Type B pancreatic cell (in vitro differentiated cells): ENCODE results near the gene MYO1C. TPM values are rescaled to one million over a fixed set of nuclear protein-coding genes. Genes with fewer than 3 reads are reported as not detected.

ENCODE experiments used
- DNase-seq: peaks from one replicate; pipeline ENCODE4 v3.0.0; 2021; ENCODE audit warnings: mixed read lengths; ENCODE audit not compliant: unreplicated experiment; ENCODE audit errors: extremely low spot score
- H3K27ac Mint-ChIP-seq: 2 replicates; pipeline ENCODE4 v1.8.0; 2021; ENCODE audit warnings: mild to moderate bottlenecking, mixed read lengths
- H3K27me3 Mint-ChIP-seq: 2 replicates; pipeline ENCODE4 v1.8.0; 2021; ENCODE audit warnings: mixed read lengths
- H3K36me3 Mint-ChIP-seq: 2 replicates; pipeline ENCODE4 v1.8.0; 2021; ENCODE audit warnings: mixed read lengths
- H3K4me1 Mint-ChIP-seq: one replicate; pipeline ENCODE4 v1.8.0; 2021; ENCODE audit warnings: mixed read lengths; ENCODE audit not compliant: unreplicated experiment
- H3K4me3 Mint-ChIP-seq: 2 replicates; pipeline ENCODE4 v1.8.0; 2021; ENCODE audit warnings: mild to moderate bottlenecking, mixed read lengths
- H3K9me3 Mint-ChIP-seq: 2 replicates; pipeline ENCODE4 v1.8.0; 2021; ENCODE audit warnings: mixed read lengths
- total RNA-seq: library from RNA; stranded (reverse); gene quantifications from 2 replicates; pipeline ENCODE4 v1.2.1, GENCODE V29; 2021; ENCODE audit warnings: low replicate concordance
- TF ChIP-seq, protein P1 (sequence below): fragments of 200-600 bp; sonication (generic); conservative IDR thresholded peaks from 2 replicates; pipeline ENCODE4 v1.5.0; 2021; ENCODE audit warnings: antibody characterized with exemption, mild to moderate bottlenecking

The MYO1C gene
- total RNA-seq, 1 donor from 2014 or later, result 73.6 TPM

DNA sequence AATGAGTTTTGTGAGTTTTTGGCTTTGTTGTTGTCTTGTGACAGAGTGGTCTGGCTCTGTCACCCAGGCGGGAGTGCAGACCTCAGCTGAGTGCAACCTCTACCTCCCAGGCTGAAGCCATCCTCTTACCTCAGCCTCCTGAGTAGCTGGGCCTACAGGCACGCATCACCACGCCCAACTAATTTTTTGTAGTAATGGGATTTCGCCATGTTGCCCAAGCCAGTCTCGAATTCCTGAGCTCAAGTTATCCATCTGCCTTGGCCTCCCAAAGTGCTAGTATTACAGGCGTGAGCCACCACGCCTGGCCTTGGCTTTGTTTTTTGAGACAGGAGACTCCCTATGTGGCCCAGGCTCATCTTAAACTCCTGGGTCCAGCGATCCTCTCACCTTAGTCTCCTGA is 51.6 kb downstream of the MYO1C start:
- Mint-ChIP-seq H3K9me3 (no peaks in the 10 kb centered on the region), H3K27ac (no peak overlapping the region), H3K27me3 (no peaks in the 10 kb centered on the region), H3K4me1 (no peaks in the 10 kb centered on the region), H3K4me3 (no peak overlapping the region), H3K36me3 (peaks cover 16% of the 10 kb centered on the region)
- TF ChIP-seq, protein P1, sequence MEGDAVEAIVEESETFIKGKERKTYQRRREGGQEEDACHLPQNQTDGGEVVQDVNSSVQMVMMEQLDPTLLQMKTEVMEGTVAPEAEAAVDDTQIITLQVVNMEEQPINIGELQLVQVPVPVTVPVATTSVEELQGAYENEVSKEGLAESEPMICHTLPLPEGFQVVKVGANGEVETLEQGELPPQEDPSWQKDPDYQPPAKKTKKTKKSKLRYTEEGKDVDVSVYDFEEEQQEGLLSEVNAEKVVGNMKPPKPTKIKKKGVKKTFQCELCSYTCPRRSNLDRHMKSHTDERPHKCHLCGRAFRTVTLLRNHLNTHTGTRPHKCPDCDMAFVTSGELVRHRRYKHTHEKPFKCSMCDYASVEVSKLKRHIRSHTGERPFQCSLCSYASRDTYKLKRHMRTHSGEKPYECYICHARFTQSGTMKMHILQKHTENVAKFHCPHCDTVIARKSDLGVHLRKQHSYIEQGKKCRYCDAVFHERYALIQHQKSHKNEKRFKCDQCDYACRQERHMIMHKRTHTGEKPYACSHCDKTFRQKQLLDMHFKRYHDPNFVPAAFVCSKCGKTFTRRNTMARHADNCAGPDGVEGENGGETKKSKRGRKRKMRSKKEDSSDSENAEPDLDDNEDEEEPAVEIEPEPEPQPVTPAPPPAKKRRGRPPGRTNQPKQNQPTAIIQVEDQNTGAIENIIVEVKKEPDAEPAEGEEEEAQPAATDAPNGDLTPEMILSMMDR, result no peak
- DNase-seq, result no peak

DNA sequence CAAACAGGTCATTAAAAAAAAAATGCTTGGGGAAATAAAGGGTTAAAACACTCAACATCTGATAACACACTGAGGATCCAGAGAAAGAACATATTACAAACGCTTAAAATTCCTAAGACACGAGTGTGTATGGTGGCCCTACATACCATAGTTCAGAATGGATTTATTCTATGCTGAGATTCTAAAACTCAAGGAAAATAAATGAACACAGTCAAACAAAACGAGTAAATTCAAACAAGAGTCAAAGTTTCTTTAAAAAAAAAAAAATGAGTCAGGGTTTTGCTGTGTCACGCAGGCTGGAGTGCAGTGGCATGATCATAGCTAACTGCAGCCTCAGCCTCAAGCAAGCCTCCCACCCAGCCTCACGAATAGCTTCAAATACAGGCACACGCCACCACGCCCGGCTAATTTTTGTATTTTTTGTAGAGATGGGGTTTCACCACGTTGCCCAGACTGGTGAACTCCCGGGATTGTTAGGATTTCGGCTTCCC is 53.8 kb downstream of the MYO1C start:
- H3K4me1 Mint-ChIP-seq, result no peaks in the 10 kb centered on the region
- H3K4me3 Mint-ChIP-seq, result peak overlapping the region; percentile 45
- peak overlapping the region; percentile 89 for H3K27ac Mint-ChIP-seq
- peaks cover 16% of the 10 kb centered on the region for H3K36me3 Mint-ChIP-seq
- no peak for DNase-seq
- TF ChIP-seq, protein P1, result no peak
- H3K27me3 Mint-ChIP-seq, result no peaks in the 10 kb centered on the region
- no peaks in the 10 kb centered on the region for H3K9me3 Mint-ChIP-seq

DNA sequence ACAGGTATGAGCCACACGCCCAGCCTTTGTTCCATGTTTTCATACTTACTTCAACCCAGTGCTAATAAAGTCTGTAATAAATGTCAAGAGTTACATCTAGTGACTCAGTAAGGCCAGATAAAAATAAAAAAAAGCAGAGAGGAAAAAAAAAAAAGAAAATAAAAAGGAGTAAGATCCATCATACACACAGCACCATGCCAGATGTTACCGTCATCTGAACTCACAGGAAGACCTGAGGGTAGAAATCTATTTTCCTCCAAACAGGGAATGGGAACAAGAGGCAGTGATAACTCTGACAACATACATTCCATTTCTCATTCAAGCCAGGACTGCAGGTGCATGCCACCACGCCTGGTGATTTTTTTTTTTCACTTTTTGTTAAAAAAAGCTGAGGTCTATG is 57.2 kb downstream of the MYO1C start:
- Mint-ChIP-seq H3K9me3 (no peaks in the 10 kb centered on the region), H3K36me3 (peaks cover 32% of the 10 kb centered on the region), H3K4me1 (no peaks in the 10 kb centered on the region), H3K27ac (peak overlapping the region; percentile 89), H3K4me3 (no peak overlapping the region), H3K27me3 (no peaks in the 10 kb centered on the region)
- TF ChIP-seq, protein P1, result no peak
- DNase-seq, result no peak

DNA sequence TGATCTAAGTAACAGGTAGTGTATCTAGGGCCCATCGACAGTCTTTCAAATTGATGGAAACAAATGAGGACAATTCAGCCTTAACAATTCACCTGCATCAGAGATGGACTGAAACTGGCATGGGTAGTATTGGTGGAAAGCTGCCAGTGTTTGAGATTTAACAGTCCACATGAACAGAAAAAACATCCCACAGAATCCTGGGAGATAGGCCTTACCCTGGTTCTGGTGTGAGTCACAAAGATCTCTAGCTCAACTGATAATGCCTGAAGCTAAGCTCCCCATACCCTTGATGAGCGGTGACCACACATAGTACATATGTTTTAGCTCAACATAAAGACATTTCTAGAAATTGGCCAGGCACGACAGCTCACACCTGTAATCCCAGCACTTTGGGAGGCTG is 58.3 kb downstream of the MYO1C start:
- H3K36me3 Mint-ChIP-seq, result peaks cover 33% of the 10 kb centered on the region
- no peak overlapping the region for H3K27ac Mint-ChIP-seq
- DNase-seq, result no peak
- no peaks in the 10 kb centered on the region for H3K27me3 Mint-ChIP-seq
- H3K4me3 Mint-ChIP-seq, result no peak overlapping the region
- H3K9me3 Mint-ChIP-seq, result no peaks in the 10 kb centered on the region
- TF ChIP-seq, protein P1, result no peak
- H3K4me1 Mint-ChIP-seq, result no peaks in the 10 kb centered on the region

DNA sequence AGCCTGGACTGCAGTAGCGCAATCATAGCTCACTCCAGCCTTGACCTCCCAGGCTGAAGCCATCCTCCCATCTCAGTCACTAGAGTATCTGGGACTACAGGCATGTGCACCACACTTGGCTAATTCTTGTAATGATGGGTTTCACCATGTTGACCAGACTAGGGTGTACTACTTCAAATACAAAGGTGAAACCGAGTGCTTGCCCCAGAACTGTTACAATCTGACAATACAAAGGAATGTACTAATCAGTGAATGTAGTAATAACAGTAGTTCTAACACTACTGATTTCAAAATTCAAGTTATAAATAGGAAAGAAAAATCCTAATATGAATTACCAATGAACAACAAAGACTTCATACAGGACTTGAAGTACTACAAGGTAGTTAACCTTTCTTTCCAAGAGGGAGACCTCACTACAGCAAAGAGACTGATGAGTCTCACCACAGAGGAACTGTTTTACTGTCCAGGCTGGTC is 60.8 kb downstream of the MYO1C start:
- Mint-ChIP-seq H3K27me3 (no peaks in the 10 kb centered on the region), H3K9me3 (no peaks in the 10 kb centered on the region), H3K27ac (peak overlapping the region; percentile 12), H3K4me1 (no peaks in the 10 kb centered on the region), H3K4me3 (no peak overlapping the region), H3K36me3 (peaks cover 31% of the 10 kb centered on the region)
- TF ChIP-seq, protein P1, result no peak
- no peak for DNase-seq
